Ovary (tissue), 9 donors: ENCODE data around the gene OMD. TPM values are rescaled to one million over a fixed set of nuclear protein-coding genes. Genes with fewer than 3 reads are reported as not detected.

Experiments
- DNase-seq, 5 donors: peaks; one replicate each; pipeline ENCODE4 v3.0.0-alpha.2; 2019 to 2020
- H3K27ac ChIP-seq, 2 donors: fragments of 200-600 bp; one replicate each; pipeline versions ENCODE4 v1.5.1 to v1.8.0; 2019 to 2022
- H3K27me3 ChIP-seq: fragments of 200-600 bp; one replicate; pipeline ENCODE4 v1.8.0; 2022
- H3K36me3 ChIP-seq: fragments of 200-600 bp; sonication (generic); one replicate; pipeline ENCODE4 v1.5.1; 2019
- H3K4me1 ChIP-seq: one replicate; pipeline ENCODE4 v1.8.1; 2013; ENCODE audit warnings: mild to moderate bottlenecking, moderate library complexity; ENCODE audit not compliant: insufficient read depth
- H3K4me3 ChIP-seq: fragments of 200-600 bp; sonication (generic); one replicate; pipeline ENCODE4 v1.5.1; 2017
- H3K9me3 ChIP-seq, 2 donors: fragments of 200-600 bp in 1 of 2; sonication (generic) in 1 of 2; one replicate each; pipeline versions ENCODE4 v1.5.1 to v1.8.1; 2013 to 2019; ENCODE audit warnings: mild to moderate bottlenecking in 1 of 2, moderate library complexity in 1 of 2
- EP300 ChIP-seq: sonication (generic); formaldehyde crosslinking; IDR thresholded peaks from one replicate; pipeline ENCODE4 v1.6.1; 2017; ENCODE audit warnings: antibody characterized with exemption
- POLR2A ChIP-seq: fragments of 450-650 bp; IDR thresholded peaks from one replicate; pipeline ENCODE4 v1.6.1; 2017; ENCODE audit warnings: antibody characterized with exemption, mild to moderate bottlenecking, moderate library complexity
- WGBS, 3 donors: extraction: QIAGEN DNeasy Blood & Tissue Kit in 1 of 3; methylation state at CpG; one replicate each; pipeline versions ENCODE4 v1.1.5 to v1.1.7; 2013 to 2017; 5-methylcytosine and 5-hydroxymethylcytosine counted together
- intact Hi-C, 4 donors: fragments of 100-400 bp; cut with DNase I; formaldehyde crosslinking; loops; one replicate each; pipeline versions ENCODE4 v1.11.0 to v1.15.1; 2022 to 2023
- polyA plus RNA-seq, 2 donors: library from polyadenylated mRNA; stranded (reverse); fragments of 200-250 nt in 1 of 2; fragments of 350-450 nt in 1 of 2; fragmentation: Illumina TruSeq in 1 of 2; extraction: RNeasy Lipid Tissue Mini Kit (QIAGEN cat#74804) in 1 of 2; gene quantifications; one replicate each; pipeline ENCODE4 v1.2.3, GENCODE V29; 2013 to 2014
- total RNA-seq, 7 donors: library from RNA; depleted of rRNA in 2 of 7; stranded (reverse); fragments of >200 nt in 2 of 7; fragmentation: NEBNext Ultra II Directional in 3 of 7; extraction: Animal tissue kit (Norgen Biotek cat#: 25700) in 3 of 7; gene quantifications; one replicate each; pipeline versions ENCODE4 v1.1.0 to v1.2.4, GENCODE V29; 2016 to 2023
- TF ChIP-seq, protein P1 (sequence below), 3 donors: fragments of 450-650 bp in 2 of 3; fragments of 200-600 bp in 1 of 3; IDR thresholded peaks; one replicate each; pipeline versions ENCODE4 v1.5.1 to v1.8.0; 2016 to 2022; ENCODE audit warnings: antibody characterized with exemption in 3 of 3, mild to moderate bottlenecking in 1 of 3
- donor health status: DM: no; HTN: no; CAD: no; lungs with moderate emphysema.
- donor health status: DM: no; HTN: no; CAD: no.
- donor health status: Bipolar disorder and iron deficiency.
- donor health status: DM: yes; HTN: yes; CAD: no.
- donor health status: DM: no; HTN: no; CAD: no.
- donor health status: DM: yes; HTN: yes; CAD: no.

Gene OMD
- total and polyA plus RNA-seq, 9 donors = 2.1 to 32.6 (median 18.9) TPM

DNA sequence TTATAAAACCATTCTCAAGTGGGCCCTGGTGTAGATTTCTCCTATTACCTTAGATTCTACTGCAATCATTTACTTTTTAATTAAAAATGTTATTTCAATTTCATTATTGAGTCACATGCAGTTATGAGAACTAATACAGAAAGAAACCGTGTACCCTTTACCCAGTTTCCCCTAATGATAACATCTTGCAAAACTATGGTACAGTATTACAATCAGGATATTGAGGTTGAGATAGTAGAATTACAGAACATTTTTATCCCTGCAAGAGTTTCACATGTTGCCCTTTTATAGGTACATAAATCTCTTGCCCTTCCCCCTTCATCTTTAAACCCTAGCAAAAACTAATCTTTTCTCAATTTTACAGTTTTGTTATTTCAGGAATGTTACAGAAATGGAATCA, 11.0 kb upstream of the OMD start:
- H3K9me3 ChIP-seq = no peaks in the 10 kb centered on the region
- 85 to 98% (median 96%) methylated on average over 1 of the region's 1 CpG for WGBS, 3 donors
- intact Hi-C loops = loop anchor here in 3 of 4 donors (5.0 to 10.0 kb wide), 3 partner anchors 93 to 200 kb away; no protein-coding TSS in a partner anchor
- no peak overlapping the region for H3K4me3 ChIP-seq
- DNase-seq = no peak
- no peak overlapping the region for H3K27ac ChIP-seq
- H3K4me1 ChIP-seq = peaks cover 2% of the 10 kb centered on the region
- no peaks in the 10 kb centered on the region for H3K36me3 ChIP-seq
- H3K27me3 ChIP-seq = no peaks in the 10 kb centered on the region
- TF ChIP-seq EP300 (no peak), POLR2A (no peak)
- TF ChIP-seq, protein P1, sequence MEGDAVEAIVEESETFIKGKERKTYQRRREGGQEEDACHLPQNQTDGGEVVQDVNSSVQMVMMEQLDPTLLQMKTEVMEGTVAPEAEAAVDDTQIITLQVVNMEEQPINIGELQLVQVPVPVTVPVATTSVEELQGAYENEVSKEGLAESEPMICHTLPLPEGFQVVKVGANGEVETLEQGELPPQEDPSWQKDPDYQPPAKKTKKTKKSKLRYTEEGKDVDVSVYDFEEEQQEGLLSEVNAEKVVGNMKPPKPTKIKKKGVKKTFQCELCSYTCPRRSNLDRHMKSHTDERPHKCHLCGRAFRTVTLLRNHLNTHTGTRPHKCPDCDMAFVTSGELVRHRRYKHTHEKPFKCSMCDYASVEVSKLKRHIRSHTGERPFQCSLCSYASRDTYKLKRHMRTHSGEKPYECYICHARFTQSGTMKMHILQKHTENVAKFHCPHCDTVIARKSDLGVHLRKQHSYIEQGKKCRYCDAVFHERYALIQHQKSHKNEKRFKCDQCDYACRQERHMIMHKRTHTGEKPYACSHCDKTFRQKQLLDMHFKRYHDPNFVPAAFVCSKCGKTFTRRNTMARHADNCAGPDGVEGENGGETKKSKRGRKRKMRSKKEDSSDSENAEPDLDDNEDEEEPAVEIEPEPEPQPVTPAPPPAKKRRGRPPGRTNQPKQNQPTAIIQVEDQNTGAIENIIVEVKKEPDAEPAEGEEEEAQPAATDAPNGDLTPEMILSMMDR (IDR thresholded peaks at IDR 0.05) = no peak

DNA sequence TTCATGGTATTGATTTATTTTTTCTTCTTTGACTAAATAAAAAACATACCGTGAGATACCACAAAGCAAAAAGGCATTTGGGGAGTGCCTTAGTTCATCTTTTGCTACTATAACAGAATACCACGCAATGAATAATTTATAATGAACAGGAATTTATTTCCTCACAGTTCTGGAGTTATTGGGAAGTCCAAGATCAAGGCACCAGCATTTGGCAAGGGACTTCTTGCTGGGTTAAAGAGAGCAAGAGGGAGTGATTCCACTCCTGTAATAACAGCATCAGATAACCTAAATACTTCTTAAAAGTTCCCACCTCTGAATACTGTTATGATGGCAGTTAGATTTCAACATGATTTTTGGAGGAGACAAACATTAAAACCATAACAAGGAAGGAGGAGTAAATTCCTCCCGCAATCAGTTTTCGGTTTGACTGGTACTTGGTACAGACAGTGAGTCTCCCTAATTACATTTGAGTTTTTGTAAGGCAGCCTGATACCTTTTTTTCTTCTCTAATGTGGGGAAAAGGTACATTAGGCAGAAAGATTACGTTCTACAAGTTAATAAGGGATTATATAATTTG, 8.8 kb upstream of the OMD start:
- H3K36me3 ChIP-seq = no peaks in the 10 kb centered on the region
- H3K27me3 ChIP-seq = no peaks in the 10 kb centered on the region
- H3K27ac ChIP-seq = peak overlapping the region in 1 of 2 donors; percentile 35
- DNase-seq = no peak
- H3K9me3 ChIP-seq = no peaks in the 10 kb centered on the region
- no peak overlapping the region for H3K4me3 ChIP-seq
- H3K4me1 ChIP-seq = no peaks in the 10 kb centered on the region
- intact Hi-C loops = loop anchor here in 2 of 4 donors (5.0 to 10.0 kb wide), 2 partner anchors 81 to 202 kb away; no protein-coding TSS in a partner anchor
- WGBS, 3 donors = 15 to 27% (median 26%) methylated on average over 5 of the region's 5 CpGs
- TF ChIP-seq, protein P1 (IDR thresholded peaks at IDR 0.05) = no peak

DNA sequence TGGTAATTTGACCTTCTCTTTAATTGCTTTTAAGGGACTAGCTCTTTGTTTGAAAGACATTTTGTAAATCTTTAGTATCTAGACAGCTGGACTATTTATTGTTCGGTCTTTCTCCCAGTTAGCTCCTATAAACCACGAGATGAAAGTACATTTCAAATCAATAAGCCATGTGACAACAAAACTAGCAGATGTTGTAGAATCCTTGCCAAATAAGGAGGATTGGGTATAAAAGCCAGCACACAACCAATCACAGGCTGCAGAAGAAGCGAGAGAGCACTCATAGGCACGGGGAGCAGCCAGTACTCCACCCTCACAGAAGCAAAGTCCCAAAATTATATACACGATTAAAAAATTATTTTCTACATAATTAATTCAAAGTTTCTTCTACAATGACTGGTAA, 8.1 kb upstream of the OMD start:
- TF ChIP-seq, protein P1 (IDR thresholded peaks at IDR 0.05) = no peak
- TF ChIP-seq POLR2A (no peak), EP300 (no peak)
- no peaks in the 10 kb centered on the region for H3K4me1 ChIP-seq
- H3K27ac ChIP-seq = peak overlapping the region in 1 of 2 donors; percentile 35
- no peak overlapping the region for H3K4me3 ChIP-seq
- WGBS, 3 donors = 10 to 22% (median 12%) methylated on average over 5 of the region's 5 CpGs
- intact Hi-C loops = loop anchor here in 2 of 4 donors (5.0 to 10.0 kb wide), 2 partner anchors 80 to 202 kb away; no protein-coding TSS in a partner anchor
- H3K9me3 ChIP-seq = no peaks in the 10 kb centered on the region
- H3K27me3 ChIP-seq = no peaks in the 10 kb centered on the region
- DNase-seq = peak in 1 of 5 donors; percentile 39
- H3K36me3 ChIP-seq = no peaks in the 10 kb centered on the region

DNA sequence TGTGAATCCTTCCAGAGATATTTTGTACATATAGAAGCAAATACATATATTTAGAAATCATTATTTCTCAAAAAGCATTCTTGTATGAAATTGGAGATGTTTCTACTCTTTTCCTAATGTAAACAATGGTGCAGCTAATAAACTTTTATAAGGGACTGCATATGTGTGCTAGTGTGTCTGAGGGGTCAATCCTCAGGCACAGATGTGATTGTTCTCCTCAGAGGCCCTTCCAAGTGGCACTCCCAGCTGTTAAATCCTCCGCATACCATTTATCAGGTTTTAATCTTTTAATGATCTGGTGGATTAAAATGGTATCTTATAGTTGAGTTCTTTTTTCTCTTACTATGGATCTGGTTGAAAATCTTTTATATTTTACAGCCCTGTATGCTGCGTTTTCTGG, 5.6 kb upstream of the OMD start:
- TF ChIP-seq POLR2A (no peak), EP300 (no peak)
- TF ChIP-seq, protein P1 (IDR thresholded peaks at IDR 0.05) = no peak
- H3K4me3 ChIP-seq = no peak overlapping the region
- no peaks in the 10 kb centered on the region for H3K27me3 ChIP-seq
- intact Hi-C loops = loop anchor here in 2 of 4 donors (5.0 to 10.0 kb wide), 3 partner anchors 78 to 205 kb away; no protein-coding TSS in a partner anchor
- H3K4me1 ChIP-seq = peaks cover 6% of the 10 kb centered on the region
- no peak for DNase-seq
- H3K36me3 ChIP-seq = no peaks in the 10 kb centered on the region
- no peak overlapping the region for H3K27ac ChIP-seq
- 77 to 97% (median 95%) methylated on average over 2 of the region's 2 CpGs for WGBS, 3 donors
- H3K9me3 ChIP-seq = no peaks in the 10 kb centered on the region
